SK-N-MC (cell line): Measurements from ENCODE around the gene VPS37C.

ENCODE experiments used
- EZH2 ChIP-seq: fragments of 200-600 bp; sonication (generic); IDR thresholded peaks from one replicate; pipeline ENCODE4 v1.6.1; 2017; ENCODE audit warnings: antibody characterized with exemption
- FOXP2 ChIP-seq: optimal IDR thresholded peaks from 2 replicates; pipeline ENCODE3; 2011; ENCODE audit warnings: mild to moderate bottlenecking, moderate library complexity; ENCODE audit not compliant: insufficient read depth; ENCODE audit errors: extremely low read length, control extremely low read depth
- POLR2AphosphoS5 ChIP-seq: IDR thresholded peaks from 2 replicates; pipeline ENCODE4 v1.6.1; 2012; ENCODE audit warnings: mild to moderate bottlenecking, low read depth, low read length, borderline replicate concordance

- TF ChIP-seq EZH2 (no peak), POLR2AphosphoS5 (no peak), FOXP2 (no peak)
These were observed 28.6 kb downstream of the VPS37C start for GRCh38 chr11:61132646-61133045.
